HEK293 (cell line): Measurements from ENCODE around the gene DNER.

Experiments used
- KLF7 ChIP-seq: fragments of 450-650 bp; formaldehyde crosslinking; IDR thresholded peaks from 2 replicates; pipeline ENCODE4 v1.5.1; 2016; ENCODE audit warnings: missing biosample characterization, missing genetic modification characterization, borderline replicate concordance
- KLF9 ChIP-seq: fragments of 450-650 bp; formaldehyde crosslinking; IDR thresholded peaks from 2 replicates; pipeline ENCODE4 v1.5.1; 2016; ENCODE audit warnings: missing biosample characterization, missing genetic modification characterization, low read depth
- SALL2 ChIP-seq: fragments of 450-650 bp; formaldehyde crosslinking; IDR thresholded peaks from 2 replicates; pipeline ENCODE4 v1.5.0; 2017; ENCODE audit warnings: missing biosample characterization, mild to moderate bottlenecking, missing genetic modification characterization, borderline replicate concordance
- YY1 ChIP-seq: fragments of 450-650 bp; formaldehyde crosslinking; IDR thresholded peaks from 2 replicates; pipeline ENCODE4 v1.5.1; 2018; ENCODE audit warnings: missing biosample characterization, missing genetic modification characterization
- ZNF510 ChIP-seq: fragments of 450-650 bp; formaldehyde crosslinking; IDR thresholded peaks from 2 replicates; pipeline ENCODE4 v1.5.1; 2018; ENCODE audit warnings: mild to moderate bottlenecking, missing genetic modification characterization, missing biosample characterization; ENCODE audit not compliant: insufficient replicate concordance
- ZNF701 ChIP-seq: fragments of 450-650 bp; formaldehyde crosslinking; IDR thresholded peaks from 2 replicates; pipeline ENCODE4 v1.5.1; 2016; ENCODE audit warnings: missing biosample characterization, missing genetic modification characterization
- ZNF747 ChIP-seq: fragments of 450-650 bp; formaldehyde crosslinking; IDR thresholded peaks from 2 replicates; pipeline ENCODE4 v1.5.1; 2016; ENCODE audit warnings: missing biosample characterization, missing genetic modification characterization
- TF ChIP-seq, protein P1 (sequence below): fragments of 450-650 bp; formaldehyde crosslinking; IDR thresholded peaks from 2 replicates; pipeline ENCODE4 v1.5.1; 2016; ENCODE audit warnings: missing biosample characterization, missing genetic modification characterization

- TF ChIP-seq KLF9 (tag by site-specific recombination) = no peak
- TF ChIP-seq, protein P1, sequence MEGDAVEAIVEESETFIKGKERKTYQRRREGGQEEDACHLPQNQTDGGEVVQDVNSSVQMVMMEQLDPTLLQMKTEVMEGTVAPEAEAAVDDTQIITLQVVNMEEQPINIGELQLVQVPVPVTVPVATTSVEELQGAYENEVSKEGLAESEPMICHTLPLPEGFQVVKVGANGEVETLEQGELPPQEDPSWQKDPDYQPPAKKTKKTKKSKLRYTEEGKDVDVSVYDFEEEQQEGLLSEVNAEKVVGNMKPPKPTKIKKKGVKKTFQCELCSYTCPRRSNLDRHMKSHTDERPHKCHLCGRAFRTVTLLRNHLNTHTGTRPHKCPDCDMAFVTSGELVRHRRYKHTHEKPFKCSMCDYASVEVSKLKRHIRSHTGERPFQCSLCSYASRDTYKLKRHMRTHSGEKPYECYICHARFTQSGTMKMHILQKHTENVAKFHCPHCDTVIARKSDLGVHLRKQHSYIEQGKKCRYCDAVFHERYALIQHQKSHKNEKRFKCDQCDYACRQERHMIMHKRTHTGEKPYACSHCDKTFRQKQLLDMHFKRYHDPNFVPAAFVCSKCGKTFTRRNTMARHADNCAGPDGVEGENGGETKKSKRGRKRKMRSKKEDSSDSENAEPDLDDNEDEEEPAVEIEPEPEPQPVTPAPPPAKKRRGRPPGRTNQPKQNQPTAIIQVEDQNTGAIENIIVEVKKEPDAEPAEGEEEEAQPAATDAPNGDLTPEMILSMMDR = no peak
- no peak for TF ChIP-seq KLF7
- no peak for TF ChIP-seq ZNF747 (tag by site-specific recombination)
- TF ChIP-seq ZNF510 (tag by site-specific recombination) = no peak
- TF ChIP-seq YY1 (tag by site-specific recombination) = no peak
- no peak for TF ChIP-seq ZNF701 (tag by site-specific recombination)
- TF ChIP-seq SALL2 (tag by site-specific recombination) = no peak
Measured at GRCh38 chr2:229313591-229313990, 400.8 kb downstream of the DNER start.
